ENCODE measurements around the gene SFXN5.

Gene SFXN5

GRCh38 chr2:72949045-72949444 lies 122.5 kb downstream of the SFXN5 start:
- no peaks in the 10 kb centered on the region for H3K27me3 ChIP-seq (ENCODE audit: control insufficient read depth, insufficient read depth, low read length, poor library complexity, severe bottlenecking)
- H3K9me3 ChIP-seq (ENCODE audit: control insufficient read depth, low read length), result no peaks in the 10 kb centered on the region
- no peak overlapping the region for H3K27ac ChIP-seq (ENCODE audit: insufficient read depth, low read depth, low read length, poor library complexity, severe bottlenecking)
- WGBS, 2 experiments, result 91 to 93% methylated on average over 2 of the region's 2 CpGs
- H3K4me3 ChIP-seq (ENCODE audit: insufficient read depth, low read depth, low read length), result no peak overlapping the region
- H3K4me1 ChIP-seq (ENCODE audit: control insufficient read depth, insufficient read depth, low read length), result peaks cover under 1% of the 10 kb centered on the region
- H3K36me3 ChIP-seq (ENCODE audit: control insufficient read depth, insufficient read depth, low read length), result no peaks in the 10 kb centered on the region

GRCh38 chr2:72947952-72948830 lies 123.3 kb downstream of the SFXN5 start:
- Histone ChIP-seq H3K4me3 (ENCODE audit: insufficient read depth, low read depth, low read length) (no peak overlapping the region), H3K27me3 (ENCODE audit: control insufficient read depth, insufficient read depth, low read length, poor library complexity, severe bottlenecking) (no peaks in the 10 kb centered on the region), H3K9me3 (ENCODE audit: control insufficient read depth, low read length) (no peaks in the 10 kb centered on the region), H3K27ac (ENCODE audit: insufficient read depth, low read depth, low read length, poor library complexity, severe bottlenecking) (no peak overlapping the region), H3K36me3 (ENCODE audit: control insufficient read depth, insufficient read depth, low read length) (no peaks in the 10 kb centered on the region), H3K4me1 (ENCODE audit: control insufficient read depth, insufficient read depth, low read length) (no peaks in the 10 kb centered on the region)
- 92 to 96% methylated on average over 9 of the region's 10 CpGs for WGBS, 2 experiments

- H3K4me3 ChIP-seq (ENCODE audit: insufficient read depth, low read depth, low read length), result no peak overlapping the region
- H3K9me3 ChIP-seq (ENCODE audit: control insufficient read depth, low read length), result no peaks in the 10 kb centered on the region
- H3K27ac ChIP-seq (ENCODE audit: insufficient read depth, low read depth, low read length, poor library complexity, severe bottlenecking), result no peak overlapping the region
- no peaks in the 10 kb centered on the region for H3K27me3 ChIP-seq (ENCODE audit: control insufficient read depth, insufficient read depth, low read length, poor library complexity, severe bottlenecking)
- peaks cover 3% of the 10 kb centered on the region for H3K4me1 ChIP-seq (ENCODE audit: control insufficient read depth, insufficient read depth, low read length)
- H3K36me3 ChIP-seq (ENCODE audit: control insufficient read depth, insufficient read depth, low read length), result no peaks in the 10 kb centered on the region
- WGBS, 2 experiments, result 87 to 92% methylated on average over 9 of the region's 9 CpGs
Measured at GRCh38 chr2:72946466-72946865, 125.0 kb downstream of the SFXN5 start.

DNA sequence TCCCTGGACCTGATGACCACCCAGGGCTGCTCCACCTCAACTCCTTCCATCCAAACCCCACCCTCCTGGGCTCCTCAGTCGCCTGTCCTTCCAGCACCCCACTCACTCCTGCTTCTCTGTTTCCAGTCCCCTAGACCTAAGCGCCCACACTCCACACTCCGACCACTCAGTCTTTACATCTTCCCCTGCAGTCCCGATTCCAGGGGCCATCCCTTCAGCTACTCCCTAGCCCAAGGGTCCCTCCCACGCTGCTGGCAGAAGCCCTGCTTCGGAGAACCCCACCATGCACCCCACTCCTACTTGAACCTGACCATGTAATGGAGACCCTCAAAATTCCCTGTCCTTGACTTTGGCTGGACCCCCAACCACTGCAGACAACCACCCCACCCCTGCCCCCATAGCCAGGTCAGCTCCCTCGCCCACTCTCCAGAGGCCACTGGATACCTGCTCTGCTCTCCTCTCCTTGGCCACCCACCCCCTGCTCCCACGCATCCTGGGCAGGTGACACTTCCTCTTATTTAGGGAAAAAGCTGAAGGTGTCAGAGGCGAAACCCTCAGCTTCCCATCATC lies 126.0 kb downstream of the SFXN5 start:
- Histone ChIP-seq H3K4me3 (ENCODE audit: insufficient read depth, low read depth, low read length) (no peak overlapping the region), H3K4me1 (ENCODE audit: control insufficient read depth, insufficient read depth, low read length) (peaks cover 3% of the 10 kb centered on the region), H3K36me3 (ENCODE audit: control insufficient read depth, insufficient read depth, low read length) (no peaks in the 10 kb centered on the region), H3K27me3 (ENCODE audit: control insufficient read depth, insufficient read depth, low read length, poor library complexity, severe bottlenecking) (no peaks in the 10 kb centered on the region), H3K27ac (ENCODE audit: insufficient read depth, low read depth, low read length, poor library complexity, severe bottlenecking) (no peak overlapping the region), H3K9me3 (ENCODE audit: control insufficient read depth, low read length) (no peaks in the 10 kb centered on the region)
- 92 to 94% methylated on average over 9 of the region's 9 CpGs for WGBS, 2 experiments

- H3K27ac ChIP-seq (ENCODE audit: insufficient read depth, low read depth, low read length, poor library complexity, severe bottlenecking), result no peak overlapping the region
- peaks cover 3% of the 10 kb centered on the region for H3K4me1 ChIP-seq (ENCODE audit: control insufficient read depth, insufficient read depth, low read length)
- no peaks in the 10 kb centered on the region for H3K36me3 ChIP-seq (ENCODE audit: control insufficient read depth, insufficient read depth, low read length)
- no peak overlapping the region for H3K4me3 ChIP-seq (ENCODE audit: insufficient read depth, low read depth, low read length)
- 90 to 94% methylated on average over 16 of the region's 16 CpGs for WGBS, 2 experiments
- H3K9me3 ChIP-seq (ENCODE audit: control insufficient read depth, low read length), result no peaks in the 10 kb centered on the region
- H3K27me3 ChIP-seq (ENCODE audit: control insufficient read depth, insufficient read depth, low read length, poor library complexity, severe bottlenecking), result no peaks in the 10 kb centered on the region
Measured at GRCh38 chr2:72944804-72945449, 126.6 kb downstream of the SFXN5 start.

GRCh38 chr2:72943540-72944395 lies 127.7 kb downstream of the SFXN5 start:
- Histone ChIP-seq H3K36me3 (ENCODE audit: control insufficient read depth, insufficient read depth, low read length) (no peaks in the 10 kb centered on the region), H3K4me3 (ENCODE audit: insufficient read depth, low read depth, low read length) (no peak overlapping the region), H3K27ac (ENCODE audit: insufficient read depth, low read depth, low read length, poor library complexity, severe bottlenecking) (no peak overlapping the region), H3K9me3 (ENCODE audit: control insufficient read depth, low read length) (no peaks in the 10 kb centered on the region), H3K4me1 (ENCODE audit: control insufficient read depth, insufficient read depth, low read length) (peaks cover 3% of the 10 kb centered on the region), H3K27me3 (ENCODE audit: control insufficient read depth, insufficient read depth, low read length, poor library complexity, severe bottlenecking) (no peaks in the 10 kb centered on the region)
- 89 to 94% methylated on average over 7 of the region's 7 CpGs for WGBS, 2 experiments

DNA sequence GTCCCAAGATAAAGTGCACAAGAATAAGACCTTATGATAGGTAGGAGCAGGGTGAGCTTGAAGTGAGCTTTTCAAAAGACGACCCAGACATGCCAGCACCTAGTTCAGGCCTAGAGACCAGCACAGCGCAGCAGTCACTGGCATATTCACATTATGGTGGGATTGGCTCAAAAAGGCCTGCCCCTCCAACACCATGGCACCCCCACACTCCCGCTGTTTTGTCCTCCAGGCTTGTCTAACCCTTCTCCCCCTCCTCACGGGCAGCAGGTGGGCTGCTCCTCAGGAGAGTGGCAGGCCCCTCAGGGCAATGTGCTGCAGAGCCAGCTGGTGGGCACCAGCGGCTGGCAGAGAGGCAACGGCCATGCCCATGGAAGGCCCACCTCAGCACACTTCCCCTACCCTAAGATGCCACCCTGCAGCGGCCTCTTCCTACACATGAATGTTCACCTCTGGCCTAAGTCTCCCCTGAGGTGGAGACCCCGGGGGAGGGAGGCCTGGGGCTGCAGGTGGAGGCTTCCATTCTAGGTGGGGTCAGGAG lies 128.6 kb downstream of the SFXN5 start:
- WGBS, 2 experiments, result 95 to 96% methylated on average over 8 of the region's 8 CpGs

DNA sequence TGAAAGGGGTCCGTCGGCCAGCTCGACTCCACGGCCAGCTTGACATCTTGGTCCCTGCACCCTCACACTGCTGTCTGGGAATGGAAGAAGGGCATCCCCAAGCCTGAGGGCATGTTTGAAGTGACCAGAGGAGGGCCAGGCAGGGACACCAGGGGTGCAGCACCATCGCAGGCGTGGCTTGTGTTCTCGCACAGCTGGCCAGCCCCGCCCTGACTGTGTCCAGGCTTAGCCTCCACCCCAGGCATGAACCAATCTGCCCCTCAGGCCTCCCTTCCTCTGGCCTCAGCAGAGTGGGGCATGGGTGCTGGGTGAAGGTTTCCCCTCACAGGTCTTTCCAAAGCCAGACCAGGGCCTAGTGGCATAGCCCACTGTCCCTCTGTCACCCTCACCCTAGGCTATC lies 129.2 kb downstream of the SFXN5 start:
- Histone ChIP-seq H3K4me3 (ENCODE audit: insufficient read depth, low read depth, low read length) (no peak overlapping the region), H3K36me3 (ENCODE audit: control insufficient read depth, insufficient read depth, low read length) (no peaks in the 10 kb centered on the region), H3K4me1 (ENCODE audit: control insufficient read depth, insufficient read depth, low read length) (peaks cover 3% of the 10 kb centered on the region), H3K27ac (ENCODE audit: insufficient read depth, low read depth, low read length, poor library complexity, severe bottlenecking) (no peak overlapping the region), H3K27me3 (ENCODE audit: control insufficient read depth, insufficient read depth, low read length, poor library complexity, severe bottlenecking) (no peaks in the 10 kb centered on the region), H3K9me3 (ENCODE audit: control insufficient read depth, low read length) (no peaks in the 10 kb centered on the region)
- 92 to 93% methylated on average over 8 of the region's 8 CpGs for WGBS, 2 experiments

More for the DNA sequence above, 128.6 kb downstream of the SFXN5 start:
- H3K4me1 ChIP-seq (ENCODE audit: control insufficient read depth, insufficient read depth, low read length), result peaks cover 3% of the 10 kb centered on the region
- H3K4me3 ChIP-seq (ENCODE audit: insufficient read depth, low read depth, low read length), result no peak overlapping the region
- no peaks in the 10 kb centered on the region for H3K36me3 ChIP-seq (ENCODE audit: control insufficient read depth, insufficient read depth, low read length)
- H3K9me3 ChIP-seq (ENCODE audit: control insufficient read depth, low read length), result no peaks in the 10 kb centered on the region
- H3K27me3 ChIP-seq (ENCODE audit: control insufficient read depth, insufficient read depth, low read length, poor library complexity, severe bottlenecking), result no peaks in the 10 kb centered on the region
- no peak overlapping the region for H3K27ac ChIP-seq (ENCODE audit: insufficient read depth, low read depth, low read length, poor library complexity, severe bottlenecking)

DNA sequence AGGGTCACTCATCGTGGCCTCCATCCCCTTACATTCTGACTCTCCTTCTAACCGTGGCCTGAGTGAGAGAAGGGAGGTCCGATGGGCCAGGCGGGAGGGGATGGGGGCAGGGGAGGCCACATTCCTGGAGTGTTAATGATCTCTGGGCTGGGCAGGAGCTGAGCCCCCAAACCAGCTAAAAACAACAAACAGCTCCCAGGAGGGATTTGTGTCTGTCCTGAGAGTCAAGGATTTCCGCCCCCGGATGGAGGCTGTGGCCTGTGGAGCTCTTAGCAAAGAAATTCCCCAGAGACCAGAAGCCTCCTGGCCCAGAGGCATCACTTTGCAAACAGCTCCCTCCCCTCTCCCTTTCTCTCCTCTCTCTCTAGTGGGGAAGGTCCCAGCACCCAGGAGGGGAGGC lies 130.7 kb downstream of the SFXN5 start:
- Histone ChIP-seq H3K4me1 (ENCODE audit: control insufficient read depth, insufficient read depth, low read length) (peaks cover 3% of the 10 kb centered on the region), H3K27me3 (ENCODE audit: control insufficient read depth, insufficient read depth, low read length, poor library complexity, severe bottlenecking) (peaks cover 5% of the 10 kb centered on the region), H3K9me3 (ENCODE audit: control insufficient read depth, low read length) (no peaks in the 10 kb centered on the region), H3K4me3 (ENCODE audit: insufficient read depth, low read depth, low read length) (no peak overlapping the region), H3K36me3 (ENCODE audit: control insufficient read depth, insufficient read depth, low read length) (no peaks in the 10 kb centered on the region), H3K27ac (ENCODE audit: insufficient read depth, low read depth, low read length, poor library complexity, severe bottlenecking) (no peak overlapping the region)
- 31 to 37% methylated on average over 6 of the region's 6 CpGs for WGBS, 2 experiments
